ENCODE measurements around the gene PPT2. TPM values are rescaled to one million over a fixed set of nuclear protein-coding genes. Genes with fewer than 3 reads are reported as not detected.

The PPT2 gene
- total and polyA plus RNA-seq, 2 of the 13 experiments (the other 11 are each of a cell fraction or from before 2014, with no cell fraction given) = 39.2 to 61.8 TPM

DNA sequence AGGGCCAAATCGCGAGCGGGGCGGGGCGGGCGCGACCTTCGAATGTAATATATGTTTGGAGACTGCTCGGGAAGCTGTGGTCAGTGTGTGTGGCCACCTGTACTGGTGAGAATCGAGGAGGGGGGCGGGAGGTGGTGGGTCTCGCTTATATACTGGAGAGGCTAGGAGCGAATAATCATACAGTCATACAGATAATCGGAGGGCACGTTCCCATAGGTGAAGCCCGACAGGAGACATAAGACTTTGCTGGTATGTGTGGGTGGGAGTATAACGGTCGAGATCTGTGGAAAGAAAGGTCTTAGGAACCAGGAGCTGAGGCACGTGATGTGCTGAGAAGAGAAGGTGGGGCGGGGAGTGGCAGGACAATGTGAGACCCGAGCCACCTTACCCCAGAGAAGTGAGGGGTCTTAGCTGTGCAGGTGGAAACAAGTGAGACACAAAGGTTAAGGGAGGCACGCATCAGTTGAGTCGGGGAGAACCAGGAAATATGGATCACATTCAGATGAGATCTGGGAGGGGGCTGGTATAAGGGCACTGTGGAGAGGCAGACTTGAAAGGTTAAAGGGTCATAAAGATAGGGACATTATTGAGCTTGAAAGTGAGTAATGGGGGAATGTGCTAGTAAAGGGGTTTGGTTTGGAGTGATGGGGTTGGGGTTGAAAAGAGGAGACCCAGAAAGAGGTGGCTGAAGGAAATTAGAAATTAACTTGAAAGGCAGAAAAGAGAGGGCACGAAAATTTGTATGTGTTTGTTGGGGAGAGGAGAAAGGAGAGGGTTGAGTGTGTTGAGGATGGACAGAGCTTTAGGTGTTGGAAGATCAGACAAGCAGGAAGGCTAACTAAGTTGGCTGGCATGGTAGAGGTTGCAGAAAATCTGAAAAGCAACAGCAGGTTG lies 24.9 kb downstream of the PPT2 start:
- Histone ChIP-seq H3K4me2 (ENCODE audit: low read depth, low read length) (peak overlapping the region; percentile 97), H3K36me3 (replicated peaks in 1 of 2; ENCODE audit: control insufficient read depth in 1 of 2, insufficient read depth in 2 of 2, low read length in 2 of 2) (peaks cover 20 to 32% of the 10 kb centered on the region in 2 experiments; a peak in 4 of 5 replicates), H4K20me1 (ENCODE audit: insufficient read depth, low read length) (no peaks in the 10 kb centered on the region), H3K9me3 (ENCODE audit: low read length) (no peaks in the 10 kb centered on the region), H3K27ac (ENCODE audit: extremely low read length, insufficient read depth, low read length) (peak overlapping the region; percentile 97), H3K79me2 (ENCODE audit: insufficient read depth, low read length) (peaks cover 41% of the 10 kb centered on the region), H3K9ac (ENCODE audit: insufficient read depth, low read depth, low read length) (peak overlapping the region; percentile 90), H2AFZ (ENCODE audit: low read length) (no peak overlapping the region), H3K4me3 (replicated peaks in 1 of 3; ENCODE audit: insufficient read depth in 1 of 3, low read depth in 2 of 3, low read length in 3 of 3) (peak overlapping the region; percentile 82 to 98 (median 83)), H3K27me3 (ENCODE audit: control insufficient read depth in 1 of 2, insufficient read depth in 2 of 2, low read length in 2 of 2) (no peaks in the 10 kb centered on the region; a peak in 1 of 5 replicates), H3K4me1 (ENCODE audit: insufficient read depth, low read length) (peaks cover 45% of the 10 kb centered on the region)
- intact Hi-C loops (cut with micrococcal nuclease; ENCODE audit: unreplicated experiment) = loop anchor here (1.0 to 5.0 kb wide), 5 partner anchors 12 to 1089 kb away; partner anchors contain the start of genes ATF6B, PBX2 and PPT2
- ChIA-PET POLR2A (interaction anchor here (1.3 to 5.8 kb wide), 6 partner anchors 10 to 793 kb away, joined by 4 to 127 read pairs (median 10); partner anchors contain the start of genes ATF6B, GPANK1 and PBX2), CTCF (ENCODE audit: low intra/inter-chr PET ratio, low total read pairs) (no interaction called here)
- BruUV-seq (replicated peaks) = TSS peak; percentile 57
- in situ Hi-C loops (cut with HindIII; ENCODE audit: extremely low pct_ligation_motif_present, low pct_unique_long_range_greater_than_20kb) = no loop called here
- DNase-seq (ENCODE audit: low spot score) (no peak), FAIRE-seq (no peak), ATAC-seq (peak; percentile 8; the same call in 2 of the 3 replicates)
- WGBS (ENCODE audit: low lambda C conversion rate) = 3% methylated on average over 24 of the region's 24 CpGs
- TF ChIP-seq NCOA2 (CRISPR knock-in tag; IDR thresholded peaks at IDR 0.05) (peak; percentile 20; the same call in 1 of the 2 replicates), FOXA1 (IDR thresholded peaks at IDR 0.05) (no peak), FOXA1 (CRISPR knock-in tag; IDR thresholded peaks at IDR 0.05) (no peak), KDM1A (CRISPR knock-in tag; IDR thresholded peaks at IDR 0.05) (no peak), MEIS2 (CRISPR knock-in tag; IDR thresholded peaks at IDR 0.05) (peak; percentile 12; the same call in 1 of the 2 replicates), ZC3H4 (CRISPR knock-in tag; IDR thresholded peaks at IDR 0.05; ENCODE audit: borderline replicate concordance) (0 out of 2 replicates have a peak, but pooled peaks have one; percentile 33), FOXM1 (CRISPR knock-in tag; IDR thresholded peaks at IDR 0.05) (no peak), PHF8 (CRISPR knock-in tag; IDR thresholded peaks at IDR 0.05) (peak; percentile 34), EHMT2 (IDR thresholded peaks at IDR 0.05; ENCODE audit: borderline replicate concordance, low read depth, low read length) (no peak), YEATS4 (CRISPR knock-in tag; IDR thresholded peaks at IDR 0.05; ENCODE audit: borderline replicate concordance) (peak; percentile 48), ELF4 (CRISPR knock-in tag; IDR thresholded peaks at IDR 0.05; ENCODE audit: borderline replicate concordance) (no peak), KDM5A (IDR thresholded peaks at IDR 0.05; ENCODE audit: borderline replicate concordance, low read length) (peak; percentile 84), ZNF709 (CRISPR knock-in tag; IDR thresholded peaks at IDR 0.05) (no peak), RNF219 (CRISPR knock-in tag; IDR thresholded peaks at IDR 0.05) (no peak), KDM6A (CRISPR knock-in tag; IDR thresholded peaks at IDR 0.05; ENCODE audit: low read depth) (no peak), RBM22 (optimal IDR thresholded peaks at IDR 0.05; ENCODE audit: low read length) (peak; percentile 16), HDAC1 (CRISPR knock-in tag; IDR thresholded peaks at IDR 0.05) (no peak; the same call in none of the 2 replicates)
- TF ChIP-seq, protein P1, sequence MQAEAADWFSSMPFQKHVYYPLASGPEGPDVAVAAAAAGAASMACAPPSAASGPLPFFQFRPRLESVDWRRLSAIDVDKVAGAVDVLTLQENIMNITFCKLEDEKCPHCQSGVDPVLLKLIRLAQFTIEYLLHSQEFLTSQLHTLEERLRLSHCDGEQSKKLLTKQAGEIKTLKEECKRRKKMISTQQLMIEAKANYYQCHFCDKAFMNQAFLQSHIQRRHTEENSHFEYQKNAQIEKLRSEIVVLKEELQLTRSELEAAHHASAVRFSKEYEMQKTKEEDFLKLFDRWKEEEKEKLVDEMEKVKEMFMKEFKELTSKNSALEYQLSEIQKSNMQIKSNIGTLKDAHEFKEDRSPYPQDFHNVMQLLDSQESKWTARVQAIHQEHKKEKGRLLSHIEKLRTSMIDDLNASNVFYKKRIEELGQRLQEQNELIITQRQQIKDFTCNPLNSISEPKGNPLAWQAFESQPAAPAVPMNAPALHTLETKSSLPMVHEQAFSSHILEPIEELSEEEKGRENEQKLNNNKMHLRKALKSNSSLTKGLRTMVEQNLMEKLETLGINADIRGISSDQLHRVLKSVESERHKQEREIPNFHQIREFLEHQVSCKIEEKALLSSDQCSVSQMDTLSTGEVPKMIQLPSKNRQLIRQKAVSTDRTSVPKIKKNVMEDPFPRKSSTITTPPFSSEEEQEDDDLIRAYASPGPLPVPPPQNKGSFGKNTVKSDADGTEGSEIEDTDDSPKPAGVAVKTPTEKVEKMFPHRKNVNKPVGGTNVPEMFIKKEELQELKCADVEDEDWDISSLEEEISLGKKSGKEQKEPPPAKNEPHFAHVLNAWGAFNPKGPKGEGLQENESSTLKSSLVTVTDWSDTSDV (CRISPR knock-in tag; IDR thresholded peaks at IDR 0.05) = no peak
- TF ChIP-seq, protein P2, sequence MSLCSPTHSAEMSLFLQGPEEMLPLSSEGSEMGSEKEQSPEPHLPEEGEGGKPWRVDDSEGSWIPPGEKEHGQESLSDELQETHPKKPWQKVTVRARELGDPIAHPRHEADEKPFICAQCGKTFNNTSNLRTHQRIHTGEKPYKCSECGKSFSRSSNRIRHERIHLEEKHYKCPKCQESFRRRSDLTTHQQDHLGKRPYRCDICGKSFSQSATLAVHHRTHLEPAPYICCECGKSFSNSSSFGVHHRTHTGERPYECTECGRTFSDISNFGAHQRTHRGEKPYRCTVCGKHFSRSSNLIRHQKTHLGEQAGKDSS (CRISPR knock-in tag; IDR thresholded peaks at IDR 0.05; ENCODE audit: borderline replicate concordance, low read depth) = 0 out of 2 replicates have a peak, but pooled peaks have one; percentile 20
